NCI-H524 (cell line): Measurements from ENCODE around the gene UNK.

Source experiments
- DNase-seq, 2 experiments: peaks; one replicate each; lab custom pipeline; 2025; lab: John Stamatoyannopoulos, UW

Gene UNK

GRCh38 chr17:75773121-75773807 is 11.3 kb upstream of the UNK start:
- no peak for DNase-seq

- DNase-seq: no peak
These were observed 10.7 kb upstream of the UNK start for GRCh38 chr17:75773808-75774470.

GRCh38 chr17:75774471-75774990 is 10.1 kb upstream of the UNK start:
- DNase-seq: no peak

GRCh38 chr17:75774991-75775668 is 9.5 kb upstream of the UNK start:
- peak in 1 of 2 experiments; percentile 42 for DNase-seq

- peak in 1 of 2 experiments; percentile 52 for DNase-seq
These were observed 8.0 kb upstream of the UNK start for GRCh38 chr17:75776386-75777295.

GRCh38 chr17:75777296-75777922 is 7.2 kb upstream of the UNK start:
- no peak for DNase-seq

GRCh38 chr17:75778066-75778860 is 6.3 kb upstream of the UNK start:
- peak in 1 of 2 experiments; percentile 54 for DNase-seq

- peak; percentile 79 to 80 for DNase-seq
These were observed 5.8 kb upstream of the UNK start for GRCh38 chr17:75778861-75779249.

GRCh38 chr17:75779250-75779986 is 5.2 kb upstream of the UNK start:
- DNase-seq: peak; percentile 100

GRCh38 chr17:75779987-75780889 is 4.4 kb upstream of the UNK start:
- DNase-seq: no peak

- peak; percentile 41 to 57 for DNase-seq
These were observed 1.4 kb upstream of the UNK start for GRCh38 chr17:75783069-75783783.

GRCh38 chr17:75783803-75784472 is 668 bp upstream of the UNK start:
- DNase-seq: no peak

GRCh38 chr17:75785016-75785890 is 647 bp downstream of the UNK start:
- DNase-seq: peak; percentile 95

- DNase-seq: no peak
These were observed 6.6 kb downstream of the UNK start for GRCh38 chr17:75791254-75791653.

GRCh38 chr17:75793460-75793859 is 8.9 kb downstream of the UNK start:
- no peak for DNase-seq

- DNase-seq: no peak
These were observed 11.4 kb downstream of the UNK start for GRCh38 chr17:75795820-75796607.
